Stimulated activated CD8-positive, alpha-beta memory T cell treated with anti-CD3 and anti-CD28 coated beads, Interleukin-15, amount 100 ng/mL, for 48 hours (primary cell): ENCODE results near the gene KRT84.
A peak's percentile ranks its signal among the peaks of the same experiment; 100 is the strongest.

Experiments
- DNase-seq, 2 donors: peaks; one replicate each; pipeline ENCODE4 v3.0.0-alpha.2; 2020; ENCODE audit warnings: low read depth in 2 of 2

Gene KRT84

DNA sequence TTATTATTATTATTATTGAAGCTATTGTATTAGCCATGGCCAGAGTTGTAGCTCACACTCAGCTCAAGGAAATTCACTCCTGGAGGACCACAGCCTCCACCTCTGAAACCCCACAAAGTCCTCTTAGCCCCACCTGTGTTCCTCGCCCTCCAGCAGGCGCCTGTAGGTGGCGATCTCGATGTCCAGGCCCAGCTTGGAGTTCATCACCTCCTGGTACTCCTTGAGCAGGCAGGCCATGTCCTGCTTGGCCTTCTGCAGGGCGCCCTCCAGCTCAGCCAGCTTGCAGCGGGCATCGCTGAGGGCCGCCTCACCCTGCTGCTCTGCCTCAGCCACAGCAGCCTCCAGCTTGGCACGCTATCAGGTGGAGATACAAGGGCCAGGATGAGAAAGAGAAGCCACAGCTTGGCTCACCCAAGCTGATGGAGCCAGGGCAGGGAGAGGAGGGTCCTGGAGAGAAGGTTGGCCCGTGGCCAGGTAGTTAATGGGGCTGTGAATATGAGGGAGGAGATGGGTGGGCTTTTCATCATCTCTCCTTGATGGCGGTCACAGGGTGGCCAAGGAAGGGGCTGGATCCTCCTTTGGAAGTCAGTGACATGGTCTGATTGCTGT is 23.2 kb downstream of the KRT84 start:
- no peak for DNase-seq

DNA sequence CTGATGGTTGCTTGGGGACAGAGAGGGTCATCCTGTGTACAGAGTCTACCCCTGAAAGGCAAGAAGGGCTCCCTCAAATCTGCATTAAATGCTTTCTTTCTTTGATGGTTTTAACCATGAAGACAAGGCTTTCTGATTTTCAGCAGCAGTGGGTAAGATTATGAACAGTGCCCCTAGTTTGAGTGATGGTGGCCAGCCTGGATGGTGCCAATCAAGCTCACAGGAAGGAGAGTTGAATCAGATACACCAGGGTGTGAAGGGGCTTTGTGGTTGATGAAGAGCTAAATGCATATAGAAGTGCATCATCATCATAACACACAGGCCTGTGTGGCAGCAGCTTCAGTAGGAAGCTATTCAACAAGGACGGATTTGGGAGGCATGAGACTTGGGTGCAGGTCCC is 23.9 kb downstream of the KRT84 start:
- no peak for DNase-seq

GRCh38 chr12:52360663-52361271 is 24.7 kb downstream of the KRT84 start:
- no peak for DNase-seq

- DNase-seq, result no peak
These were observed 25.3 kb downstream of the KRT84 start for GRCh38 chr12:52360106-52360662.

GRCh38 chr12:52359621-52360061 is 25.8 kb downstream of the KRT84 start:
- DNase-seq, result no peak

DNA sequence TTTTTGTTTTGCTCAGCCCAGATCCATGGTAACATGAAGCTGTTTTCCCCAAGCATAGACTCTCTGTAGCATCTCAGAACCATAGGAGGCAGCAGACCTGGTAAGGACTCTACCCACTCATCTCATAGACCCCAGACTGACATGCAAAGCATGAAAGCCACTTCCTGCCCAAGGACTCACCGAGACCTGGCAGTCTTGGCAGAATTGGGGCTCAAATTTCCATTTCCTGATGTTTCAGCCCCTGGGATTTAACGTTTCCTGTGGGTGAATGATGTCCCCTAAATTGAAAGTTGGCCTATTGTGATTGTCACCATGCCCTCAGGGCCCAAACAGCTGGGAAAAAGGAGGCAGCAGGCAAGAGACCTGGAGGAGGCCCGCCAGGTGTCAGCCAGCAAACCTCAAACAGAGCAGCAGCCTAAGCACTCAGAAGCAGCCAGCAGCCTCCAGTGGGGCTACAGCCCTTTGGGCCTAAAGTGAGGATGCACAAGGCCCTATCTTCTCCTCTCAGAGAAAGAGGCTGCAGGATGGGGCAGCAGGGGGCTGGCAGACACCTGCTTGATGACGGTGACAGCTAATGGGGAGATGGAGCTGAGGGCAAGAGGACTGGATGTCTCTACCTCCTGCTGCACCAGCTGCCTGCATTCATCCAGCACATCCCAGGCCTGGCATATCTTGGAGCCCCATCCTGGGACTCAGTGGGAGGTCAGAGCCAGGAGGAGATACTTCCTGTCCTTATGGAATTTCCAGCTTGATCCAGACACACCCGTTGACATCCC is 26.7 kb downstream of the KRT84 start:
- no peak for DNase-seq

- DNase-seq, result no peak
These were observed 28.5 kb downstream of the KRT84 start for GRCh38 chr12:52356762-52357580.

GRCh38 chr12:52356031-52356761 is 29.3 kb downstream of the KRT84 start:
- no peak for DNase-seq

GRCh38 chr12:52355176-52355575 is 30.3 kb downstream of the KRT84 start:
- no peak for DNase-seq

DNA sequence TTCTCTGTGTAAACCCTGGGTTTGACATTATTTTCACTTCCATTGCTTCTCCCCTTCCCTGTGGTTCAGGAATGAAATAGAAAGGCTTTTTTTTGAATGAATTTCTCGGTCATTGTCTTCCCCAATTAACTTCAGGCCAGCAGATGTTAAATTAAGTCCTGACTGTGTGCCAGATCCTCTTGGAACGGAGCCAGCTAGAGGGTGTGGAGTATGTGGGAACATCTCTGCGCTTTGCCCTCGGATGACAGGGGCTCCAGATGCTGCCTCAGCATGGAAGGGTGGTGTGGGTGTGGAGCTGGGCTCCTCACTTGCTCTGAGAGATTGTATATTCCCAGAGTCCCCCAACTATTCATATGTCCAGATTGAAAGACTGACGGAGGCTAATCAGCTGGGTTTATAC is 31.3 kb downstream of the KRT84 start:
- DNase-seq, result no peak

GRCh38 chr12:52353766-52354165 is 31.7 kb downstream of the KRT84 start:
- DNase-seq, result no peak

- no peak for DNase-seq
These were observed 32.5 kb downstream of the KRT84 start for GRCh38 chr12:52352951-52353350.

DNA sequence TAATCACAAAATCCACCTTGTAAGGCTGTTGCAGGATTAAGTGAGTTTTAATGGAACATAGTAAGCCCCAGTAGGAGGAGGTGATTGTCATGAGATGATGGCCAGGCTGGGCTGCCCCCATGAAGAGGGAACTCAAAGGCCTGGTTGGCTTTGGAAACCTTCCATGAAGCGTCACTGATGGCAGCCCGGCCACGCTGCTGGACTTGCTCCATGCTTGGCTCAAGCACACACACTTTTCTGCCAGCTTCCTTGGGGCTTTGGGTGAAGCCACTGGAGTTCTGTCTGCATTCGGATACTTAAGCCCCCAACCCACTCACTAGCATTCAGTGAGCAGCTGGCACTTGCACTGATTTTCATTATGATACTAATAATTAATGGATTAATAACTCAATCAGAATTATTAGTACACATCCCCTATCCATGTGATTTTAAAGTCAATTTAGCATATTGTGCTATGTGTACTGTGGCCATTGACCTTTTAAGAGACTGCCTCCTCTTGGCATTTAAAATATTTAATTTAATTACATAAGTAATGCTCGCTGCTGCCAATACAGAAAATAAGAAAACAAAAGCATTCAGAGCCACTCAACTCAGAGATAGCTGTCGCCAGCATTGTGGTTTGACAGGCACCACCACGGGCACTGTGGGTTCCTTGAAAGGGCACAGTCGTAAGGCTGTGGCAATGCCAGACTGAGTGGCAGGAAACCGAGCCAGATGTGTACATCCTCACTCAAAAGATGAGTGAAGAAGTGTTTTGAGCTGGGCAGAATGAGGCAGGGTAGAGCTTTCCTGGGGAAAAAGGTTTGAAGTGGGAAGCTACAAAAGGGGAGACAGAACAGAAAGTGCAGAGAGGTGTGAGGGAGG is 34.0 kb downstream of the KRT84 start:
- peak in 1 of 2 donors; percentile 19 for DNase-seq

DNA sequence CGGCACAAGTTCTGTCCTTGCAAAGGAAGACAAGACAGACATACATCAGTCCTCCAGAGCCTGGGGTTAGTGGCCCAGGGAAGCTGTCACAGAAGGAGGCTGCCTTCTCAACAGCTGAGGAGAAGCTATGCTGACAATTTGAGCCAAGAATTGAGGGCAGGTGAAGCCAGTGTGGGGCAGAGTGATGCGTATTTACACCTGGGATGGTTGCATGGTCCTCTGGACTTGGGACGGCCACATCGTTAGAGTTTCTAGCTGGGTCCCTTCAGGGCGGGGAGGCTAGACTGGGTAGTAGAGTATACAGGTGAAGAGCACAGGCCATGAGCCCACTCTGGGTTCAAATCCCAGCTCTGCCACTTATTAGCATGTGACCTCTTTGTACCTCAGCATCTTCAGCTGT is 34.7 kb downstream of the KRT84 start:
- no peak for DNase-seq

DNA sequence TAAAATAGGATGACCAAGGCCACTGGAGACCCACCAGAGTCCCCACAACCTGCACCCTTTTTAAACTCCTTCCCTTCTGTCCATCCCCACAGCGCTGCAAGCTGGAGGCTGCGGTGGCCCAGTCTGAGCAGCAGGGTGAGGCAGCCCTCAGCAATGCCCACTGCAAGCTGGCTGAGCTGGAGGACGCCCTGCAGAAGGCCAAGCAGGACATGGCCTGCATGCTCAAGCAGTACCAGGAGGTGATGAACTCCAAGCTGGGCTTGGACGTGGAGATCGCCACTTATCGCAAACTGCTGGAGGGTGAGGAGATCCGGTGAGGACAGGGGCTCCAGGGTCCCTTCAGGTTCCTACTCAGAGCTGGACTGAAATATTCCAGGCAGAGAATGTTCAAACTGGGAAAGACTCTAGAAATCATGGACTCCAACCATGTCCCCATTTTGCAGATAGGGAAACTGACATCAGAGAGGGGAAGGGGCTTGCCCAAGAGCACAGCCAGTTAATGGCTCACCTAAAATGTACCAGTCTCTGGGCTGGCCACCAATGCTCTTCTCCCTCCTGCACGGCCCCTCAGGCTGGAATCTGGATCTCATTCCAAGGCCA is 35.3 kb downstream of the KRT84 start:
- DNase-seq, result no peak

GRCh38 chr12:52349196-52349595 is 36.3 kb downstream of the KRT84 start:
- DNase-seq, result no peak

GRCh38 chr12:52347551-52348510 is 37.6 kb downstream of the KRT84 start:
- no peak for DNase-seq

GRCh38 chr12:52347016-52347415 is 38.4 kb downstream of the KRT84 start:
- DNase-seq, result no peak

DNA sequence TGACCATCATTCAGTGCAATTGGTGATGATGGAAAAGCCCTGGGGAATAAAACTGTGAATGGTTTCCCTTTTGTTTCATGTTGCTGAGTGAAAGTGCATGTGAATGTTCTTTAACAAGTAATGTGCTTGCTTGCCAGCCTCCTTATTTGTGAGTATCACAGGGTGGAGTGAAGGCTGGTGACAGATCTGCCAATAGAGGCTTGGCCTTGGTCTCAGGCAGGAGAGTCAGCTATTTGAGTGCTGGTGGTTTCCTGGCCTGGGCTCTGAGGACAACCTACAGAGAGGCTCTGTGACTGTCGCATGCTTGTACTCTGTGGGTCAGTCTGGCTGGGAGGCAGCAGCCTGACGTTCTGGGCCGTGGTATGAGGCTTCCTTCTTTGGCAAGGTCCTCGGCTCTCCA is 38.9 kb downstream of the KRT84 start:
- DNase-seq, result no peak
